ENCODE data around the gene PSMB3.

DNA sequence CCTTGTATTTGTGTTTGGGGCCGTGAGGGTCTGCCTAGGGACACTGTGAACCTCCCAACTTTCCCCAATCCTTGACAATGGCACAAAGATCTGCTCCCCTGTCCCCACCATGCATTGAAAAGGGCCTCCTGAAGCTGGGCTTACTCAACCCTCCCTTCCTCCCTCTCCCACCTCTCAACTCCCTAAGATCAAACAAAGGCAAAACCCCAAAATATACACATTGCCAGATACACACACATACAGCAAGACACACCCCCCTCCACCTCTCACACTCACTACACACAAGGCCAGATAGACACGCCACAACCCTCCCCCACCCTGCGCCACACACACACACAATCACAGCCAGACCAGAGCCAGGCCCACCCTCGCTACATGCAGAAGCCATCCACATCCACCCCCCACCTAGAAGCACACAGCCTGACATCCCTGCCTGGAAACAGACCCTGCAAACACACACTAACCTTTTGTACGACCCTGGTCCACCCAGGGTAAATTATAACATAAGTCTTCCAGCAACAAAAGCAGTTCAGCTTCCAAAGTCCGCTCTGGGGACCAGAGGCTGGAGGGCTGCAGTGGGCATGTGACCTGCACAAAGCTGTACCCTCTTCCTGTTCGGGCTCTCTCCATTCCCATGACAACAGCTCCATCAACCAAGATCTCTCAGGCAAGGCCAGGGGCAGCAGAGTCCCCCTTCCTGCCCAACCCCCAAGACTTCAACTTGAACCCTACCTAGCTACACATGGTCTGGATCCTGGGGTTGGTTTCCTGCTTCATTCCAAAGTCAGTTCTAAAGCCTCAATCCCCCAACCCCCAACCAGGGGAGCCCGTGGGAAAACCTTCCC, 6.3 kb upstream of the PSMB3 start:
- TF ChIP-seq GATA2 (IDR thresholded peaks at IDR 0.05; ENCODE audit: low read depth, low read length) (no peak), GATA3 (IDR thresholded peaks at IDR 0.05; ENCODE audit: low read depth, low read length) (no peak)
